Measurements from ENCODE around the gene ENOX1.

DNA sequence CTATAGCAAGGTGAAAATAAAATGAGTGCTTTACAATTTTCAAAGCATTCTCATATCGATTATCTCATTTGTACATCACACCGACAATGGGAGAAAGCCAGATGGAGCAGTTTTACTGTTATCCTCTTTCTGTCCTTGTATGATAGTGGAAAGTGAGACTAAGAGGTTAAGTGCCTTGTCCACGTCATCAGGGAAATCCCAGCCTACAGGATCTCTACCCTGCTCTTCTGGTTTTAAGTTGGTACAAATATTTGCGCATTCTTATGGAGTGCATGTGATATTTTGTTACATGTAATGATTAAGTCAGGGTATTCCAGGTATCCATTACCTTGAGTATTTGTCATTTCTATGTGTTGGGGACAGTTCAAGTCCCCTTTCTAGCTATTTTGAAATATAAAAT is 12.4 kb upstream of the ENOX1 start:
- TF ChIP-seq, protein P1, sequence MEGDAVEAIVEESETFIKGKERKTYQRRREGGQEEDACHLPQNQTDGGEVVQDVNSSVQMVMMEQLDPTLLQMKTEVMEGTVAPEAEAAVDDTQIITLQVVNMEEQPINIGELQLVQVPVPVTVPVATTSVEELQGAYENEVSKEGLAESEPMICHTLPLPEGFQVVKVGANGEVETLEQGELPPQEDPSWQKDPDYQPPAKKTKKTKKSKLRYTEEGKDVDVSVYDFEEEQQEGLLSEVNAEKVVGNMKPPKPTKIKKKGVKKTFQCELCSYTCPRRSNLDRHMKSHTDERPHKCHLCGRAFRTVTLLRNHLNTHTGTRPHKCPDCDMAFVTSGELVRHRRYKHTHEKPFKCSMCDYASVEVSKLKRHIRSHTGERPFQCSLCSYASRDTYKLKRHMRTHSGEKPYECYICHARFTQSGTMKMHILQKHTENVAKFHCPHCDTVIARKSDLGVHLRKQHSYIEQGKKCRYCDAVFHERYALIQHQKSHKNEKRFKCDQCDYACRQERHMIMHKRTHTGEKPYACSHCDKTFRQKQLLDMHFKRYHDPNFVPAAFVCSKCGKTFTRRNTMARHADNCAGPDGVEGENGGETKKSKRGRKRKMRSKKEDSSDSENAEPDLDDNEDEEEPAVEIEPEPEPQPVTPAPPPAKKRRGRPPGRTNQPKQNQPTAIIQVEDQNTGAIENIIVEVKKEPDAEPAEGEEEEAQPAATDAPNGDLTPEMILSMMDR (IDR thresholded peaks at IDR 0.05; ENCODE audit: low read depth, low read length), result no peak
- TF ChIP-seq EZH2phosphoT487 (IDR thresholded peaks at IDR 0.05; ENCODE audit: low read depth), result no peak
